PC-3 (cell line): Measurements from ENCODE around the gene IQCC.

ENCODE experiments used
- CTCF ChIP-seq: fragments of 300-600 bp; sonication (generic); conservative IDR thresholded peaks from 2 replicates; pipeline ENCODE4 v1.5.1; 2017; ENCODE audit warnings: antibody characterized with exemption, low read depth, mild to moderate bottlenecking, low read length
- EZH2 ChIP-seq: fragments of 300-600 bp; sonication (generic); IDR thresholded peaks from one replicate; pipeline ENCODE4 v1.6.1; 2017; ENCODE audit warnings: antibody characterized with exemption, mild to moderate bottlenecking, low read length; ENCODE audit not compliant: unreplicated experiment
- EZH2phosphoT487 ChIP-seq: fragments of 300-600 bp; sonication (generic); IDR thresholded peaks from 2 replicates; pipeline ENCODE4 v1.6.1; 2018; ENCODE audit warnings: mild to moderate bottlenecking, antibody characterized with exemption, low read length, borderline replicate concordance

GRCh38 chr1:32221581-32221979 is 16.1 kb downstream of the IQCC start:
- TF ChIP-seq CTCF, result no peak
- TF ChIP-seq EZH2, result no peak
- no peak for TF ChIP-seq EZH2phosphoT487
